Measurements from ENCODE around the gene NOP56. TPM values are rescaled to one million over a fixed set of nuclear protein-coding genes. Genes with fewer than 3 reads are reported as not detected.

NOP56 gene
- total and polyA plus RNA-seq, 9 of the 15 experiments (the other 6 are each of a cell fraction or from before 2014, with no cell fraction given) = 295 to 697 (median 439) TPM

DNA sequence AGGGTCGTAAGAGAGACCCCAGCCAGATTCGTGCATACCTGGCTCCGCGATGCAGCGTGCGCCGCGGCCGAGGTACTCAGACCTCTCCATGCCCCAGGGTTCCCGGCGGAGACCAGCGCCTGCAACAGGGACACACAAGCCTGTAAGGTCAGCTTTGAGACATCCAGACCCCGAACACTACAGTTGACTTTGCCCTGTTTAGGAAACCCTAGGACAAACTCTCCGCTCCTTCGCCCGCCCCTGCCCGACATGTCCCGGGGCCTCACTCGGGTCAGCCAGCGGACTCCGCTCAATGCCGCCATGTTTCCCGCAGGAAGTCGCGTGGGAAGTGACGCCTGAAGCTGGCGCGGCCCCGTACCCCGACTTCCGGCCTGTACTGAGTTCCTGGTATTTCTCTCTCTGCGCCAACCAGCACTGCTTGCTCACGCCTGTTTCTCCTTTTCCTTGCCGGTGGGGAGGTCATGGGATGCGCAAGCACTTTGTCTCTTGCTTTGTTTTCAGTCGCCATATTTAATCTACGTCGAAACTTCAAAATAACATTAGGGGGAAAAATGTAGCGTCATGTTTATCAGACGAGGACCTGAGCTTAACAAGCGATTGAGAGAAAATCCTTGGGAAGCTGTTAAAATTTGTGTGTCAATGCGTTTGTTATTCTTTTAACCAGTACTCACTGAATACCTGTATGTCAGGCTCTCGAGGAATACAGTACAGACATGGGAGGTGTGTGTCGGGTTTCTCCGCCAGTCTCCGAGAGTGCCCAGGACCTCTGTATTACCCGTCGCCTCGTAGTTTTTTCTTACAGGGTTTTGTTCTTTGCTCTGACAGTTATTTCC is 11.7 kb downstream of the NOP56 start, which contains the start of gene IDH3B (continued):
- TF ChIP-seq, protein P1, sequence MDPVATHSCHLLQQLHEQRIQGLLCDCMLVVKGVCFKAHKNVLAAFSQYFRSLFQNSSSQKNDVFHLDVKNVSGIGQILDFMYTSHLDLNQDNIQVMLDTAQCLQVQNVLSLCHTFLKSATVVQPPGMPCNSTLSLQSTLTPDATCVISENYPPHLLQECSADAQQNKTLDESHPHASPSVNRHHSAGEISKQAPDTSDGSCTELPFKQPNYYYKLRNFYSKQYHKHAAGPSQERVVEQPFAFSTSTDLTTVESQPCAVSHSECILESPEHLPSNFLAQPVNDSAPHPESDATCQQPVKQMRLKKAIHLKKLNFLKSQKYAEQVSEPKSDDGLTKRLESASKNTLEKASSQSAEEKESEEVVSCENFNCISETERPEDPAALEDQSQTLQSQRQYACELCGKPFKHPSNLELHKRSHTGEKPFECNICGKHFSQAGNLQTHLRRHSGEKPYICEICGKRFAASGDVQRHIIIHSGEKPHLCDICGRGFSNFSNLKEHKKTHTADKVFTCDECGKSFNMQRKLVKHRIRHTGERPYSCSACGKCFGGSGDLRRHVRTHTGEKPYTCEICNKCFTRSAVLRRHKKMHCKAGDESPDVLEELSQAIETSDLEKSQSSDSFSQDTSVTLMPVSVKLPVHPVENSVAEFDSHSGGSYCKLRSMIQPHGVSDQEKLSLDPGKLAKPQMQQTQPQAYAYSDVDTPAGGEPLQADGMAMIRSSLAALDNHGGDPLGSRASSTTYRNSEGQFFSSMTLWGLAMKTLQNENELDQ (CRISPR knock-in tag; IDR thresholded peaks at IDR 0.05; ENCODE audit: borderline replicate concordance) = no peak
- TF ChIP-seq L3MBTL2 (IDR thresholded peaks at IDR 0.05) (peak; percentile 63), ZNF224 (CRISPR knock-in tag; IDR thresholded peaks at IDR 0.05) (no peak), EGR1 (conservative IDR thresholded peaks at IDR 0.05) (no peak), BRF1 (IDR thresholded peaks at IDR 0.05; ENCODE audit: borderline replicate concordance, extremely low read depth, insufficient read length) (no peak), TCF7 (IDR thresholded peaks at IDR 0.05; ENCODE audit: borderline replicate concordance) (no peak), PCBP1 (IDR thresholded peaks at IDR 0.05; ENCODE audit: low read depth, low read length, poor library complexity, severe bottlenecking) (no peak), MED1 (CRISPR knock-in tag; IDR thresholded peaks at IDR 0.05; ENCODE audit: borderline replicate concordance) (no peak), ZEB2 (IDR thresholded peaks at IDR 0.05) (no peak), NFRKB (IDR thresholded peaks at IDR 0.05; ENCODE audit: low read depth) (peak; percentile 86), ZNF311 (CRISPR knock-in tag; IDR thresholded peaks at IDR 0.05) (no peak), ZFPM2 (CRISPR knock-in tag; IDR thresholded peaks at IDR 0.05) (no peak), ZNF239 (CRISPR knock-in tag; IDR thresholded peaks at IDR 0.05) (no peak), POLR2B (IDR thresholded peaks at IDR 0.05; ENCODE audit: low read depth, partially characterized antibody) (peak; percentile 78), RBM25 (IDR thresholded peaks at IDR 0.05; ENCODE audit: low read depth, low read length, severe bottlenecking) (no peak)
- TF ChIP-seq, protein P2, sequence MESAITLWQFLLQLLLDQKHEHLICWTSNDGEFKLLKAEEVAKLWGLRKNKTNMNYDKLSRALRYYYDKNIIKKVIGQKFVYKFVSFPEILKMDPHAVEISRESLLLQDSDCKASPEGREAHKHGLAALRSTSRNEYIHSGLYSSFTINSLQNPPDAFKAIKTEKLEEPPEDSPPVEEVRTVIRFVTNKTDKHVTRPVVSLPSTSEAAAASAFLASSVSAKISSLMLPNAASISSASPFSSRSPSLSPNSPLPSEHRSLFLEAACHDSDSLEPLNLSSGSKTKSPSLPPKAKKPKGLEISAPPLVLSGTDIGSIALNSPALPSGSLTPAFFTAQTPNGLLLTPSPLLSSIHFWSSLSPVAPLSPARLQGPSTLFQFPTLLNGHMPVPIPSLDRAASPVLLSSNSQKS (CRISPR knock-in tag; IDR thresholded peaks at IDR 0.05) = no peak
- TF ChIP-seq, protein P3, sequence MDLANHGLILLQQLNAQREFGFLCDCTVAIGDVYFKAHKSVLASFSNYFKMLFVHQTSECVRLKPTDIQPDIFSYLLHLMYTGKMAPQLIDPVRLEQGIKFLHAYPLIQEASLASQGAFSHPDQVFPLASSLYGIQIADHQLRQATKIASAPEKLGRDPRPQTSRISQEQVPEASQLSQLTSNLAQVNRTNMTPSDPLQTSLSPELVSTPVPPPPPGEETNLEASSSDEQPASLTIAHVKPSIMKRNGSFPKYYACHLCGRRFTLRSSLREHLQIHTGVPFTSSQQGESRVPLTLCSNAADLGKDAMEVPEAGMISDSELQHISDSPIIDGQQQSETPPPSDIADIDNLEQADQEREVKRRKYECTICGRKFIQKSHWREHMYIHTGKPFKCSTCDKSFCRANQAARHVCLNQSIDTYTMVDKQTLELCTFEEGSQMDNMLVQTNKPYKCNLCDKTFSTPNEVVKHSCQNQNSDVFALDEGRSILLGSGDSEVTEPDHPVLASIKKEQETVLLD (IDR thresholded peaks at IDR 0.05) = no peak
- TF ChIP-seq, protein P4, sequence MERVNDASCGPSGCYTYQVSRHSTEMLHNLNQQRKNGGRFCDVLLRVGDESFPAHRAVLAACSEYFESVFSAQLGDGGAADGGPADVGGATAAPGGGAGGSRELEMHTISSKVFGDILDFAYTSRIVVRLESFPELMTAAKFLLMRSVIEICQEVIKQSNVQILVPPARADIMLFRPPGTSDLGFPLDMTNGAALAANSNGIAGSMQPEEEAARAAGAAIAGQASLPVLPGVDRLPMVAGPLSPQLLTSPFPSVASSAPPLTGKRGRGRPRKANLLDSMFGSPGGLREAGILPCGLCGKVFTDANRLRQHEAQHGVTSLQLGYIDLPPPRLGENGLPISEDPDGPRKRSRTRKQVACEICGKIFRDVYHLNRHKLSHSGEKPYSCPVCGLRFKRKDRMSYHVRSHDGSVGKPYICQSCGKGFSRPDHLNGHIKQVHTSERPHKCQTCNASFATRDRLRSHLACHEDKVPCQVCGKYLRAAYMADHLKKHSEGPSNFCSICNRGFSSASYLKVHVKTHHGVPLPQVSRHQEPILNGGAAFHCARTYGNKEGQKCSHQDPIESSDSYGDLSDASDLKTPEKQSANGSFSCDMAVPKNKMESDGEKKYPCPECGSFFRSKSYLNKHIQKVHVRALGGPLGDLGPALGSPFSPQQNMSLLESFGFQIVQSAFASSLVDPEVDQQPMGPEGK (CRISPR knock-in tag; IDR thresholded peaks at IDR 0.05; ENCODE audit: borderline replicate concordance) = no peak
- TF ChIP-seq, protein P5, sequence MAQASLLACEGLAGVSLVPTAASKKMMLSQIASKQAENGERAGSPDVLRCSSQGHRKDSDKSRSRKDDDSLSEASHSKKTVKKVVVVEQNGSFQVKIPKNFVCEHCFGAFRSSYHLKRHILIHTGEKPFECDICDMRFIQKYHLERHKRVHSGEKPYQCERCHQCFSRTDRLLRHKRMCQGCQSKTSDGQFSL (CRISPR knock-in tag; IDR thresholded peaks at IDR 0.05) = no peak
- TF ChIP-seq, protein P5 (tag; IDR thresholded peaks at IDR 0.05) = no peak

Data from K562 (cell line).